Uterus (tissue), 2 donors: Measurements from ENCODE around the gene STIP1.

Source experiments
- CTCF ChIP-seq, 4 experiments: fragments of 200-600 bp in 2 of 4; fragments of 450-650 bp in 2 of 4; sonication (generic) in 2 of 4; IDR thresholded peaks; one replicate each; pipeline ENCODE4 v1.5.1; 2016 to 2019; ENCODE audit warnings: antibody characterized with exemption in 4 of 4, mild to moderate bottlenecking in 2 of 4, moderate library complexity in 1 of 4
- POLR2A ChIP-seq, 2 donors: fragments of 450-650 bp; IDR thresholded peaks; one replicate each; pipeline ENCODE4 v1.6.1; 2016; ENCODE audit warnings: antibody characterized with exemption in 2 of 2, mild to moderate bottlenecking in 1 of 2, moderate library complexity in 1 of 2

- peak; percentile 10 to 74 (median 55) for TF ChIP-seq CTCF (IDR thresholded peaks at IDR 0.05)
- peak; percentile 99 to 100 for TF ChIP-seq POLR2A (IDR thresholded peaks at IDR 0.05)
Measured at GRCh38 chr11:64185175-64185692, 737 bp upstream of the STIP1 start.
